HEK293 (cell line): Measurements from ENCODE around the gene SH2D2A.

Experiments
- GFI1B ChIP-seq: fragments of 450-650 bp; formaldehyde crosslinking; IDR thresholded peaks from 2 replicates; pipeline ENCODE4 v1.5.1; 2016; ENCODE audit warnings: missing biosample characterization, missing genetic modification characterization
- GLI2 ChIP-seq: fragments of 450-650 bp; formaldehyde crosslinking; IDR thresholded peaks from 2 replicates; pipeline ENCODE4; 2017; ENCODE audit warnings: missing biosample characterization, missing genetic modification characterization, low read depth, borderline replicate concordance
- HOXC10 ChIP-seq: sonication (generic); formaldehyde crosslinking; IDR thresholded peaks from 2 replicates; pipeline ENCODE4 v1.8.1; 2023; ENCODE audit warnings: mild to moderate bottlenecking, missing genetic modification reagents
- MYNN ChIP-seq: fragments of 450-650 bp; formaldehyde crosslinking; IDR thresholded peaks from 2 replicates; pipeline ENCODE4 v1.5.1; 2016; ENCODE audit warnings: missing biosample characterization, missing genetic modification characterization, borderline replicate concordance
- REPIN1 ChIP-seq: fragments of 450-650 bp; formaldehyde crosslinking; IDR thresholded peaks from 2 replicates; pipeline ENCODE4 v1.5.1; 2017; ENCODE audit warnings: missing biosample characterization, missing genetic modification characterization, low read depth
- TRIM28 ChIP-seq: IDR thresholded peaks from 2 replicates; pipeline ENCODE4 v1.6.1; 2011; ENCODE audit warnings: low read length, control low read depth, borderline replicate concordance
- WT1 ChIP-seq: fragments of 450-650 bp; formaldehyde crosslinking; IDR thresholded peaks from 2 replicates; pipeline ENCODE4 v1.5.1; 2016; ENCODE audit warnings: missing biosample characterization, missing genetic modification characterization
- ZBTB8A ChIP-seq: fragments of 450-650 bp; formaldehyde crosslinking; IDR thresholded peaks from 2 replicates; pipeline ENCODE4 v1.5.1; 2016; ENCODE audit warnings: missing biosample characterization, missing genetic modification characterization
- ZNF132 ChIP-seq: fragments of 450-650 bp; formaldehyde crosslinking; IDR thresholded peaks from 2 replicates; pipeline ENCODE4 v1.5.1; 2017; ENCODE audit warnings: missing biosample characterization, missing genetic modification characterization, borderline replicate concordance
- ZNF133 ChIP-seq: fragments of 450-650 bp; formaldehyde crosslinking; IDR thresholded peaks from 2 replicates; pipeline ENCODE4 v1.5.1; 2016; ENCODE audit warnings: missing biosample characterization, missing genetic modification characterization
- ZNF138 ChIP-seq: fragments of 450-650 bp; formaldehyde crosslinking; IDR thresholded peaks from 2 replicates; pipeline ENCODE4 v1.5.1; 2016; ENCODE audit warnings: missing biosample characterization, missing genetic modification characterization, borderline replicate concordance
- ZNF155 ChIP-seq: fragments of 450-650 bp; formaldehyde crosslinking; IDR thresholded peaks from 2 replicates; pipeline ENCODE4 v1.5.1; 2016; ENCODE audit warnings: missing biosample characterization, missing genetic modification characterization
- ZNF184 ChIP-seq: fragments of 450-650 bp; IDR thresholded peaks from 2 replicates; pipeline ENCODE4 v1.5.1; 2018; ENCODE audit warnings: missing biosample characterization, mild to moderate bottlenecking, missing genetic modification characterization
- ZNF239 ChIP-seq: fragments of 450-650 bp; formaldehyde crosslinking; IDR thresholded peaks from 2 replicates; pipeline ENCODE4 v1.5.1; 2016; ENCODE audit warnings: missing biosample characterization, missing genetic modification characterization
- ZNF311 ChIP-seq: fragments of 450-650 bp; formaldehyde crosslinking; IDR thresholded peaks from 2 replicates; pipeline ENCODE4 v1.5.1; 2017; ENCODE audit warnings: missing biosample characterization, missing genetic modification characterization, borderline replicate concordance
- ZNF324 ChIP-seq: fragments of 450-650 bp; formaldehyde crosslinking; IDR thresholded peaks from 2 replicates; pipeline ENCODE4 v1.5.1; 2016; ENCODE audit warnings: missing biosample characterization, missing genetic modification characterization
- ZNF366 ChIP-seq: fragments of 450-650 bp; formaldehyde crosslinking; conservative IDR thresholded peaks from 2 replicates; pipeline ENCODE4 v1.5.1; 2016; ENCODE audit warnings: missing biosample characterization, missing genetic modification characterization
- ZNF391 ChIP-seq: fragments of 450-650 bp; formaldehyde crosslinking; IDR thresholded peaks from 2 replicates; pipeline ENCODE4 v1.5.1; 2016; ENCODE audit warnings: low read depth, missing biosample characterization, missing genetic modification characterization, borderline replicate concordance
- ZNF426 ChIP-seq: fragments of 450-650 bp; formaldehyde crosslinking; IDR thresholded peaks from 2 replicates; pipeline ENCODE4 v1.5.1; 2017; ENCODE audit warnings: missing biosample characterization, missing genetic modification characterization, mild to moderate bottlenecking, inconsistent platforms, moderate library complexity
- ZNF48 ChIP-seq: fragments of 450-650 bp; formaldehyde crosslinking; IDR thresholded peaks from 2 replicates; pipeline ENCODE4 v1.5.1; 2016; ENCODE audit warnings: missing biosample characterization, missing genetic modification characterization
- ZNF521 ChIP-seq: fragments of 450-650 bp; formaldehyde crosslinking; IDR thresholded peaks from 2 replicates; pipeline ENCODE4 v1.5.1; 2017; ENCODE audit warnings: missing biosample characterization, mild to moderate bottlenecking, missing genetic modification characterization
- ZNF677 ChIP-seq: fragments of 450-650 bp; IDR thresholded peaks from 2 replicates; pipeline ENCODE4 v1.5.0; 2018; ENCODE audit warnings: missing biosample characterization, mild to moderate bottlenecking, missing genetic modification characterization, moderate library complexity
- ZNF791 ChIP-seq: fragments of 450-650 bp; formaldehyde crosslinking; IDR thresholded peaks from 2 replicates; pipeline ENCODE4 v1.5.1; 2016; ENCODE audit warnings: missing biosample characterization, missing genetic modification characterization
- ZNF837 ChIP-seq: fragments of 450-650 bp; formaldehyde crosslinking; IDR thresholded peaks from 2 replicates; pipeline ENCODE4 v1.5.1; 2016; ENCODE audit warnings: missing biosample characterization, missing genetic modification characterization
- TF ChIP-seq, protein P1 (sequence below): fragments of 450-650 bp; formaldehyde crosslinking; IDR thresholded peaks from 2 replicates; pipeline ENCODE4 v1.5.1; 2017; ENCODE audit warnings: missing biosample characterization, missing genetic modification characterization
- TF ChIP-seq, protein P2 (sequence below): fragments of 450-650 bp; formaldehyde crosslinking; IDR thresholded peaks from 2 replicates; pipeline ENCODE4 v1.5.1; 2017; ENCODE audit warnings: missing biosample characterization, missing genetic modification characterization
- TF ChIP-seq, protein P3 (sequence below): fragments of 450-650 bp; formaldehyde crosslinking; IDR thresholded peaks from 2 replicates; pipeline ENCODE4 v1.5.1; 2016; ENCODE audit warnings: missing biosample characterization, missing genetic modification characterization
- TF ChIP-seq, protein P4 (sequence below): fragments of 450-650 bp; formaldehyde crosslinking; IDR thresholded peaks from 2 replicates; pipeline ENCODE4 v1.5.1; 2017; ENCODE audit warnings: missing biosample characterization, missing genetic modification characterization
- TF ChIP-seq, protein P5 (sequence below): fragments of 450-650 bp; formaldehyde crosslinking; IDR thresholded peaks from 2 replicates; pipeline ENCODE4 v1.5.1; 2016; ENCODE audit warnings: missing biosample characterization, missing genetic modification characterization
- TF ChIP-seq, protein P6 (sequence below): fragments of 450-650 bp; formaldehyde crosslinking; IDR thresholded peaks from 2 replicates; pipeline ENCODE4 v1.5.1; 2016; ENCODE audit warnings: missing biosample characterization, missing genetic modification characterization, borderline replicate concordance

The SH2D2A gene

DNA sequence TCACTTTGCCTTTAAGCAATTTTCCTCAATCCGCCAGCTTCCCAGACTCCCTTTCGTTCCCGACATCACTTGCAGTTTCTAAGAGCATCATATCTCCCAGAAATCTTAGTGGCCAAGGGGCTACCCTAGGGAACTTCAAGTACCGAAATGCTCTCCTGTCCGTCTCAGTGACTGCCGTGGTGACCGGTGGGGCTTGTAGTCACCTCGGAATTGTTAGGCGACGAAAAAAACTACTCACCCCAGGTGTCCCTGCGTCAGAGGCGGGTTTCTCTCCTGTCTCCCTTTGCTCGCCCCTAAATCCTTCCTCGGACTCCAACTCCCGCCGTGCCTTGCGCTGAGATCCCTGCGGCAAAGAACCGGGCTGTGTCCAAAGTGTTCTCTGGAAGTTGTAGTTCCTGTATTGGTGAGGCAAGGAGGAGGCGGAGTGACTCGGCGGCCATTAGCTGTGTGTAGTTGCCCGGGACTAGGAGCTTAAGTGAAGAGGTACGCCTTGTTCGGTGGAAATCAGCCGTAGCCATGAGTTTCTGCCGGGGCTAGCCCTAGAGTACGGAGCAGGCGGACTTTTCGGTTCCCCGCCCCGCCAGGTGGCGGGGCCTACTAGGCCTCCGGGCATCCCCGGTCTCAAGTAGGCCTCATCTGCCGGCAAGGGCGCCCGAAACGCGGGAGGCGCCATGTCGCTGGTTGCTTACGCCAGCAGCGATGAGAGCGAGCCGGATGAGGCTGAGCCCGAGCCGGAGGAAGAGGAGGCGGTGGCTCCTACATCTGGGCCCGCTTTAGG is 49.4 kb downstream of the SH2D2A start, which contains the start of gene PRCC (continued):
- TF ChIP-seq, protein P1, sequence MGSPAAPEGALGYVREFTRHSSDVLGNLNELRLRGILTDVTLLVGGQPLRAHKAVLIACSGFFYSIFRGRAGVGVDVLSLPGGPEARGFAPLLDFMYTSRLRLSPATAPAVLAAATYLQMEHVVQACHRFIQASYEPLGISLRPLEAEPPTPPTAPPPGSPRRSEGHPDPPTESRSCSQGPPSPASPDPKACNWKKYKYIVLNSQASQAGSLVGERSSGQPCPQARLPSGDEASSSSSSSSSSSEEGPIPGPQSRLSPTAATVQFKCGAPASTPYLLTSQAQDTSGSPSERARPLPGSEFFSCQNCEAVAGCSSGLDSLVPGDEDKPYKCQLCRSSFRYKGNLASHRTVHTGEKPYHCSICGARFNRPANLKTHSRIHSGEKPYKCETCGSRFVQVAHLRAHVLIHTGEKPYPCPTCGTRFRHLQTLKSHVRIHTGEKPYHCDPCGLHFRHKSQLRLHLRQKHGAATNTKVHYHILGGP (tag by site-specific recombination) = no peak
- TF ChIP-seq ZNF366 (tag by site-specific recombination) = no peak
- TF ChIP-seq REPIN1 (tag by site-specific recombination) = no peak
- peak; percentile 70; the same call in 1 of the 2 replicates for TF ChIP-seq ZNF184 (tag by site-specific recombination)
- TF ChIP-seq MYNN (tag by site-specific recombination) = no peak
- TF ChIP-seq ZNF133 (tag by site-specific recombination) = no peak
- TF ChIP-seq, protein P2, sequence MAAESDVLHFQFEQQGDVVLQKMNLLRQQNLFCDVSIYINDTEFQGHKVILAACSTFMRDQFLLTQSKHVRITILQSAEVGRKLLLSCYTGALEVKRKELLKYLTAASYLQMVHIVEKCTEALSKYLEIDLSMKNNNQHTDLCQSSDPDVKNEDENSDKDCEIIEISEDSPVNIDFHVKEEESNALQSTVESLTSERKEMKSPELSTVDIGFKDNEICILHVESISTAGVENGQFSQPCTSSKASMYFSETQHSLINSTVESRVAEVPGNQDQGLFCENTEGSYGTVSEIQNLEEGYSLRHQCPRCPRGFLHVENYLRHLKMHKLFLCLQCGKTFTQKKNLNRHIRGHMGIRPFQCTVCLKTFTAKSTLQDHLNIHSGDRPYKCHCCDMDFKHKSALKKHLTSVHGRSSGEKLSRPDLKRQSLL (tag by site-specific recombination) = peak; percentile 42; the same call in 1 of the 2 replicates
- no peak; the same call in 1 of the 2 replicates for TF ChIP-seq ZNF391
- TF ChIP-seq, protein P3, sequence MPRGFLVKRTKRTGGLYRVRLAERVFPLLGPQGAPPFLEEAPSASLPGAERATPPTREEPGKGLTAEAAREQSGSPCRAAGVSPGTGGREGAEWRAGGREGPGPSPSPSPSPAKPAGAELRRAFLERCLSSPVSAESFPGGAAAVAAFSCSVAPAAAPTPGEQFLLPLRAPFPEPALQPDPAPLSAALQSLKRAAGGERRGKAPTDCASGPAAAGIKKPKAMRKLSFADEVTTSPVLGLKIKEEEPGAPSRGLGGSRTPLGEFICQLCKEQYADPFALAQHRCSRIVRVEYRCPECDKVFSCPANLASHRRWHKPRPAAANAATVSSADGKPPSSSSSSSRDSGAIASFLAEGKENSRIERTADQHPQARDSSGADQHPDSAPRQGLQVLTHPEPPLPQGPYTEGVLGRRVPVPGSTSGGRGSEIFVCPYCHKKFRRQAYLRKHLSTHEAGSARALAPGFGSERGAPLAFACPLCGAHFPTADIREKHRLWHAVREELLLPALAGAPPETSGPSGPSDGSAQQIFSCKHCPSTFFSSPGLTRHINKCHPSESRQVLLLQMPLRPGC (tag by site-specific recombination) = 0 out of 2 replicates have a peak, but pooled peaks have one; percentile 37
- no peak for TF ChIP-seq ZNF426 (tag by site-specific recombination)
- no peak; the same call in 1 of the 2 replicates for TF ChIP-seq GFI1B (tag by site-specific recombination)
- TF ChIP-seq ZNF837 (tag by site-specific recombination) = no peak
- TF ChIP-seq, protein P4, sequence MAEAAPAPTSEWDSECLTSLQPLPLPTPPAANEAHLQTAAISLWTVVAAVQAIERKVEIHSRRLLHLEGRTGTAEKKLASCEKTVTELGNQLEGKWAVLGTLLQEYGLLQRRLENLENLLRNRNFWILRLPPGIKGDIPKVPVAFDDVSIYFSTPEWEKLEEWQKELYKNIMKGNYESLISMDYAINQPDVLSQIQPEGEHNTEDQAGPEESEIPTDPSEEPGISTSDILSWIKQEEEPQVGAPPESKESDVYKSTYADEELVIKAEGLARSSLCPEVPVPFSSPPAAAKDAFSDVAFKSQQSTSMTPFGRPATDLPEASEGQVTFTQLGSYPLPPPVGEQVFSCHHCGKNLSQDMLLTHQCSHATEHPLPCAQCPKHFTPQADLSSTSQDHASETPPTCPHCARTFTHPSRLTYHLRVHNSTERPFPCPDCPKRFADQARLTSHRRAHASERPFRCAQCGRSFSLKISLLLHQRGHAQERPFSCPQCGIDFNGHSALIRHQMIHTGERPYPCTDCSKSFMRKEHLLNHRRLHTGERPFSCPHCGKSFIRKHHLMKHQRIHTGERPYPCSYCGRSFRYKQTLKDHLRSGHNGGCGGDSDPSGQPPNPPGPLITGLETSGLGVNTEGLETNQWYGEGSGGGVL (tag by site-specific recombination) = no peak
- TF ChIP-seq ZNF239 (tag by site-specific recombination) = no peak
- no peak for TF ChIP-seq ZNF48 (tag by site-specific recombination)
- no peak for TF ChIP-seq TRIM28
- no peak for TF ChIP-seq GLI2 (tag by site-specific recombination)
- no peak for TF ChIP-seq ZNF791
- TF ChIP-seq ZNF138 = no peak
- TF ChIP-seq ZBTB8A (tag by site-specific recombination) = peak; percentile 74
- no peak for TF ChIP-seq ZNF311 (tag by site-specific recombination)
- TF ChIP-seq ZNF155 = no peak
- peak; percentile 6; the same call in 1 of the 2 replicates for TF ChIP-seq WT1 (tag by site-specific recombination)
- no peak for TF ChIP-seq HOXC10 (CRISPR knock-in tag)
- no peak for TF ChIP-seq ZNF521 (tag by site-specific recombination)
- TF ChIP-seq, protein P5, sequence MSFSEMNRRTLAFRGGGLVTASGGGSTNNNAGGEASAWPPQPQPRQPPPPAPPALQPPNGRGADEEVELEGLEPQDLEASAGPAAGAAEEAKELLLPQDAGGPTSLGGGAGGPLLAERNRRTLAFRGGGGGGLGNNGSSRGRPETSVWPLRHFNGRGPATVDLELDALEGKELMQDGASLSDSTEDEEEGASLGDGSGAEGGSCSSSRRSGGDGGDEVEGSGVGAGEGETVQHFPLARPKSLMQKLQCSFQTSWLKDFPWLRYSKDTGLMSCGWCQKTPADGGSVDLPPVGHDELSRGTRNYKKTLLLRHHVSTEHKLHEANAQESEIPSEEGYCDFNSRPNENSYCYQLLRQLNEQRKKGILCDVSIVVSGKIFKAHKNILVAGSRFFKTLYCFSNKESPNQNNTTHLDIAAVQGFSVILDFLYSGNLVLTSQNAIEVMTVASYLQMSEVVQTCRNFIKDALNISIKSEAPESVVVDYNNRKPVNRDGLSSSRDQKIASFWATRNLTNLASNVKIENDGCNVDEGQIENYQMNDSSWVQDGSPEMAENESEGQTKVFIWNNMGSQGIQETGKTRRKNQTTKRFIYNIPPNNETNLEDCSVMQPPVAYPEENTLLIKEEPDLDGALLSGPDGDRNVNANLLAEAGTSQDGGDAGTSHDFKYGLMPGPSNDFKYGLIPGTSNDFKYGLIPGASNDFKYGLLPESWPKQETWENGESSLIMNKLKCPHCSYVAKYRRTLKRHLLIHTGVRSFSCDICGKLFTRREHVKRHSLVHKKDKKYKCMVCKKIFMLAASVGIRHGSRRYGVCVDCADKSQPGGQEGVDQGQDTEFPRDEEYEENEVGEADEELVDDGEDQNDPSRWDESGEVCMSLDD (tag by site-specific recombination) = peak; percentile 63
- TF ChIP-seq ZNF677 (tag by site-specific recombination) = 0 out of 2 replicates have a peak, but pooled peaks have one; percentile 29
- TF ChIP-seq ZNF132 (tag by site-specific recombination) = no peak
- peak; percentile 51; the same call in 1 of the 2 replicates for TF ChIP-seq ZNF324 (tag by site-specific recombination)
- TF ChIP-seq, protein P6, sequence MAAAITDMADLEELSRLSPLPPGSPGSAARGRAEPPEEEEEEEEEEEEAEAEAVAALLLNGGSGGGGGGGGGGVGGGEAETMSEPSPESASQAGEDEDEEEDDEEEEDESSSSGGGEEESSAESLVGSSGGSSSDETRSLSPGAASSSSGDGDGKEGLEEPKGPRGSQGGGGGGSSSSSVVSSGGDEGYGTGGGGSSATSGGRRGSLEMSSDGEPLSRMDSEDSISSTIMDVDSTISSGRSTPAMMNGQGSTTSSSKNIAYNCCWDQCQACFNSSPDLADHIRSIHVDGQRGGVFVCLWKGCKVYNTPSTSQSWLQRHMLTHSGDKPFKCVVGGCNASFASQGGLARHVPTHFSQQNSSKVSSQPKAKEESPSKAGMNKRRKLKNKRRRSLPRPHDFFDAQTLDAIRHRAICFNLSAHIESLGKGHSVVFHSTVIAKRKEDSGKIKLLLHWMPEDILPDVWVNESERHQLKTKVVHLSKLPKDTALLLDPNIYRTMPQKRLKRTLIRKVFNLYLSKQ (tag by site-specific recombination) = no peak
